Stimulated activated CD8-positive, alpha-beta memory T cell treated with anti-CD3 and anti-CD28 coated beads, Interleukin-4, amount 100 ng/mL, for 48 hours (primary cell): ENCODE results near the gene KCNN3.

Experiments
- DNase-seq: peaks from one replicate; pipeline ENCODE4 v3.0.0-alpha.2; 2020

Gene KCNN3

DNA sequence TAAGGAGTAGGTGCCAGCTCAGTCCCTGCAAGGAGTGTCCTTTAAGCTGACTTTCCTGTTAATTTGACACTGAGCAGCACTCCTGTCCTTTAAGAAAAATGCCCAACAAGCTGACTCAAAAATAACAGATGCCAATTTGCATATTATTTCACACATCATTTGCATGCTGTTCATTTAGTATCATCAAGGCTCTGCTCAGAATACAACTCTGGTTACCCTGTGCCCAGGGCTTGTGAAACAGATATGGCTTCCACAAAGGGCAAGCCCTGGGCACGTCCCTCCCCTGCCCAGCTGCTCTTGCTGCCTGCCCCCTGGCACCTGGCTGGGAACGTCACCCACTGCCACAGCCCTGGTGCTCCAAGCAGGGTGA lies 10.3 kb downstream of the KCNN3 start:
- no peak for DNase-seq

- no peak for DNase-seq
Measured at GRCh38 chr1:154859151-154859785, 10.8 kb downstream of the KCNN3 start.

DNA sequence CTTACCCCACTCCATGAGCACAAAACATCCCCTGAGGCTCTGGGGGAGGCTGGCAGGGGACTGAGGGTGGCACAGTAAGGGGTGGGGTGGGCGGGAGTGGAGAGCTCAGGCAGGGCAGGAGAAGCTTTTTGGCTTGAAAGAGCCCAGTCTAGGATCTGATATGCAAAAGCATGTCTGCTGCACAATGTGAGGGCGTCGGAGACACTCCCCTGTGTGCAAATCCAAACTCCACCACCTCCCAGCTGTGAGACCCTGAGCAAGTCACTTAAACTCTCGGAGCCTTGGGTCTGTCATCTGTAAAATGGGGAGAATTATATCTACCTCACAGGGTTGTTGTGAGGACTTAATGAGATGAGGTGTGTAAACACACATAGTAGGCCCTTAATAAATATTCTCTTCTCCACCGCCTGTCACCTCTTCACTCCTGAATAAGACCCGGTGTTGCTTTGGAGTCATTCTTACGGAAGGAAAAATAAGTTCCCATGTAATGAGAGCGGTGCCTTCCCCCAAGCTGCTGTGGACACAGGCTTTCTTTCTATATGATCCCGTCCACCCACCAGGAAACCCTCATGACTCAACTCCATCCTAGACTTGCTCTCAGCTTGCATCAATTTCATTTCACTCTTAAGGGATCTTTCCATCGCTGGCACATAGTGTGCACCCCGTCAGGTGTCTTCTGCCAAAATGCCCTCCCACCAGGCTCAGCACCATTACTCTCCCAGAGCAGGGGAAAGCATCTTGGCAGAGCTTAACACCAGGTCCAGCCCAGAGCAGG lies 12.5 kb downstream of the KCNN3 start:
- no peak for DNase-seq

DNA sequence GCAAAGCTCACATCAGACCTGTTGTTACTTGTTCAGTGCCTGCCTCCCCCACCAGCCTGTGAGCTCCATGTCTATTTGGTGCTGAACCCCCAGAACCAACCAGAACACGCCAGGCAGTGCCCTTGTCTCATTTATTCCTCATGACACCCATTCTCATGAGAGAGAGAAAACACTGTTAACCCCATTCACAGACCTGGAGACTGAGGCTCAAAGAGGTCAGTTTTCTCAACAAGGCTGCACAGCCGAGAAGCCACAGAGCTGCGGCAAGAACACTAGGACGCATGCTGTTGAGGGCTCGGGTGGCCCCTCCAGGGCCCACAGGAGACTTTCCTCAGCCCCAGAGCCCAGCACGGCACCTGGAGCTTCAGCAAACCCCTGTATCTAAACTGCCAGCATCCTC lies 13.1 kb downstream of the KCNN3 start:
- DNase-seq, result no peak

- no peak for DNase-seq
Measured at GRCh38 chr1:154856544-154856943, 13.5 kb downstream of the KCNN3 start.

- DNase-seq, result no peak
Measured at GRCh38 chr1:154856049-154856448, 14.0 kb downstream of the KCNN3 start.

- DNase-seq, result no peak
Measured at GRCh38 chr1:154855186-154855851, 14.8 kb downstream of the KCNN3 start.

- no peak for DNase-seq
Measured at GRCh38 chr1:154852845-154853244, 17.2 kb downstream of the KCNN3 start.

- DNase-seq, result peak; percentile 46
Measured at GRCh38 chr1:154851392-154852177, 18.5 kb downstream of the KCNN3 start.

- peak; percentile 50 for DNase-seq
Measured at GRCh38 chr1:154849645-154850131, 20.4 kb downstream of the KCNN3 start.

DNA sequence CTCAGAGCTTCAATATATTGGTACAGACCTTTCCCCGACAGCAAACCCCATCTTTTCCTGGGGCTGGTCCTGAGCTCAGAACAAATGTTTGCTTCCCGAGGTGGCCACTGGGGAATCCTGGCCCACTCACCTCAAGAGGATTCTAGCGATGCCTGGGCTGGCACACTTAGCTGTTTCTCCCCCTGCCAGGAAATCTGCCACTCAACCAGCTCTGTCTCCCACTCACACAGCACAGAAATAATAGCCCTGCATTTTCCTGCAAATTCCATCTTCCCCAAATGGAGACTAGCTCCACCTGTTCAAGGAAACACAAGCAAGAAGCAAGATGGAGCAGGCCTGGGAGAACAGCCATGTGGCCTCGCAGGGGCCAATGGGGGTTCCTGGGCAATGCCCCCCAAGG lies 21.1 kb downstream of the KCNN3 start:
- DNase-seq, result no peak

DNA sequence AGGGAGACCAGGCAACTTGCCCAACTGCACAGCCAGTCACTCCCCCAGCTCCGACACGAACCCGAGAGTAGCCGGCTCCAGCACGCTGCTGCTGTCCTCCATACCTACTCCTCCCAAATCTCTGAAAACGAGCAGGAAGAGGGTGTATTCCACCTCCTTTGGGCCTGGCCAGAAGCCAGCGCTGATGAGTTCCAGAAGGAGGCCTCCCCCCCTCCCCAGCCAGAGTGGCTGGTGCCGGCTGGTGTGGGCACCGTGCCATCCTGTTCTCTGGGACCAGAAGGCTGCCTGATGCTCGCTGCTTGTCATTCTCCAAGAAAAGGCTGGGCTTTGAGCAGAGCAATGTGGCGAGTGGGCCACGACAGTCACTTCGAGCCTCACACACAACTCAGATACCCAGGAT lies 22.2 kb downstream of the KCNN3 start:
- no peak for DNase-seq

GRCh38 chr1:154846565-154847442 lies 23.3 kb downstream of the KCNN3 start:
- DNase-seq, result no peak

DNA sequence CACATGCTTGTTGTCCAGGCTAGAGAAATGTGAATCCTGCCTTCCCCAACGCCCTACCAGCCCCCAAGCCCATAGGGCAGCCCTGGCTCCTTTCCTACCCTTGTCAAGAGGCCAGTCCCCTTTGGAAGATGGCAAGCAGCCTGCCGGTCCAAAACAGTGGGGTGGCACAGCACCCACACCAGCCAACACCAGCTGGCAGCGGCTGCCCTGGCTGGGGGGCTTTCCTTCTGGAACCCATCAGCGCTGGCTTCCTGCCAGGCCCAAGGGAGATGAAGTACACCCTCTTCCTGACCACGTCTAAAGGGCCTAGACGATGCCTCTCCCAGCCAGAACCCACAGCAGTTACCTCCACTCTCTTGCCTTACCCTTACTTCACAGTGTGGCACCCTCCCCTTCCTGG lies 24.2 kb downstream of the KCNN3 start:
- no peak for DNase-seq

DNA sequence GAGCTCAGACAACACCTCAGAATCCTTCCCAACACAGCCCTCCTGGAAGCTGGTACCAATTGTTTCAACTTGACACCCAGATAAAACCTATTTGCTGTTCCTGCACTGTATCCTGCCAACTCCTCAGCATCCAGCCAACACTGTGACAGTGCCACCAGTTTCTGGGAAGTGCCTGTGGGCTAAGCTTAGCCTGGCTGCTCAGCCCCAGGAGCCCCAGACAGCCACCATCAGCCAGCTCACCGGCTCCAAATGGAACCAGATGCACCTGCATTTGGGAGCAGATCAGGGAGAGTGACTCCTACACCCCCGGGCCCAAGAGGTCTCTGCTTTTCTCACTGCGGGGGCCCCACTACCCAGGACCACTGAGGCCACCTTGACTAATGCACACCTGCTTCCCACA lies 24.9 kb downstream of the KCNN3 start:
- DNase-seq, result no peak

GRCh38 chr1:154844297-154844681 lies 25.8 kb downstream of the KCNN3 start:
- no peak for DNase-seq

DNA sequence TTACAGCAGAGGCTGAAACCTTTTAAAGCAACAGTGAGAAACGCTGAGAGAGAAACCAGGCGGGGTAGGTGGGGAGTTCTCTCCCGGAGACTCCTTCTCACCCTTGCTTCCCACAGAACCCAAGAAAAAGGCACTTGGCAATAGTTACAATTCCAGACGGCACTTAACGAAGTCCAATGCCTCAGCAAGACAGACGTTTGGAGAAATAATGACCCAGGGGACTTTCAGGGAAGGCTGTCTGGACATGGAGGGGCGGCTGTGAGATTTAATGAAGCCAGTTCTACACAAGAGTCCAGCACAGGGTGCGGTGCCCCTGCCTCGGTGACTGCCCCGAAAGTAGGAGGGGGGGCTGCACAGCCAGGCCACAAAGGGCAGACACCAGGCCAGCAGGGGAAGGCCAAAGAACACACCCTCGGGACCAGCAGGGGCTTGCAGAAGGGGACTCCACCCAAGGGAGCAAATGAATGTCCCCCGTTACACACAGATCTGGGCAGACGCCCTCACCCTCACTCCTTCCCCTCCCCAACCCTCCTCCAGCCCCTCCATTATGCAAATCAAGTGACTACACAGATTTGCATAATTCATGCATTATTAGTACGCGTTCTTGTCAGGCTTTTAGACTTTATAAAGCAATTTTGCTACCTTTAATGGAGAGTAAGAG lies 26.3 kb downstream of the KCNN3 start:
- DNase-seq, result no peak

GRCh38 chr1:154842635-154843034 lies 27.4 kb downstream of the KCNN3 start:
- DNase-seq, result no peak

DNA sequence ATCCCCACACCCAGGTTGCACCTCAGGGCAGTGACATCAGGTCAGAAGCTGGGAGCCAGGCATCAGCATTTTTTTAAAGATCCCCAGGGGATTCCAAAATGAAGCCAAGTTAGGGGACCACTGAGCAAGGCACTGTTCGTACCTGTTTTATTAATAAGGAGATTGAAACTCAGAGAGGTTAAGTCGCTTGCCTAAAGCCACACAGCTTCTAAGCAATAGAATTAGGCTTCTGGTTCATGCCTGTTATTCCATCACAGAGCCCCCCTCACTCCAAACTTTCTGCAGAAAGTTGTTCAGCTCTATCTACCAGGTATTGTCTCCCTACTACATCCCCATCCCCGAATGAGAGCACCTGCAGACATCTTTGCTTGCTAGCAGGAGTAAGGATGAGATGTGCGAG lies 28.7 kb downstream of the KCNN3 start:
- DNase-seq, result no peak

DNA sequence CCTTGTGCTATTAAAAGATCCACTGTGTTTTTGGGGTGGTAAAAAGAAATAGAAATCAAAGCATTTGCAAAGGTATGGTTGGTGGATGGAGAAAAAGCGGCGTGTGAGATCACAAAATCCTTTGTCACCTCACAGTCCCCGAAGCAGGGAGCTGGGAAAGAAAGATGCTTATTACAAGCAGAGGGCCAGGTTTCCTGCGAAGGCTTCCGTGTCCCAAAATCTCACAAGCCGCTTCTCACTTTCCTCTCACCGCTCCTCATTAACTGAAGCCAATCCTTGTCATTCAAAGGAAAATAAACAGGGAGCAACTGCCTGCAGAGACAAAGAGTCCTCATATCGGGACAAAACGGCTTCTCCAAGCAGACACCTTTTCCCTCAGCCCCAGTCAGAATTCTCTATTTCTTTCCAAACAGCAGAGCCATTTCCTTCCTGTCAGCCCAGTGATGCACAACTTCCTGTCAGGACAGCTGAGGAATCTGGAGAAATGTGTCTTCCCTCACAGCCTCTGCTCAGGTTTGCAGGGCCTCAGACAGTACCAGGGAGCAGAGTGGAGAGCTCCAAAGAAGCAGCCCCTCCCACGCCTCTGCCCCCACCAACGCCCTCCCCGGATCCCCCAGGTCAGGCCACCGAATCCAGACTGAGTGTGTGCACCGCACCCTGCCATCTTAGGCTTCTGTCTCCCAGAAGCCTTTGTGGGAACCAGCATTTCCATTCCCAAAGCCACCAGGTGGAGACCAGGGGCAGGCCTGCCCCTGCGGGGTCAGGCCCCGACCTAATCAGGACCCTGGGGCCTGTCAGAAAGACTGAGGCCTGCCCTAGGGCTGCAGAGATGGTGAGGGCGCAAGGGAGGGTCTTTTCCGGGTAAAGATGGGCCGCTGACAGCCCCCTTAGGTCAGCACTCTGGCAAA lies 29.6 kb downstream of the KCNN3 start:
- no peak for DNase-seq

DNA sequence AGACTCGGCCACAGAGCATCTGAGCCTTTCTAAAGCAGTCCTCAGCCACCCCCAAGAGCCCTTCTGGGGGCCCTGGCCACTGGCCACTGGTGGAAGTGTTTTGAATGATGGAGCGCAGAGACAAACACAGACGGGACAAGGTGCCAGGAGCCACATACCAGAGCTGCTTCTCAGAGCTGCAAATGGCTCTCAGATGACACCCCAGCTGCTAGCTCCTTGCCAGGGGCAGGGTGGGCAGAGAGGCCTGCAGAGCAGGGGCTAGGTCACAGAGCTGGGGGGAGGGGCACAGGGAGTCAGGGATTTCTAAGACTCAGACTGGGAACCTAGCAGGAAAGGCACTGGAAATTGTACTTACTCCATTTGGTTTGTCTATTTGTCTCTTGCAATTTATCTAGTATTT lies 30.4 kb downstream of the KCNN3 start:
- no peak for DNase-seq
